LHCN-M2 (cell line): ENCODE results near the gene COL9A3. TPM values are rescaled to one million over a fixed set of nuclear protein-coding genes. Genes with fewer than 3 reads are reported as not detected.

Source experiments
- DNase-seq: peaks from one replicate; pipeline ENCODE4 v3.0.0-alpha.2; 2012; ENCODE audit warnings: low read depth
- total RNA-seq: library from RNA; depleted of rRNA; stranded (reverse); fragments of >200 nt; gene quantifications from 2 replicates; pipeline ENCODE4 v1.2.3, GENCODE V29; 2014

COL9A3 gene
- total RNA-seq, 1 experiment from 2014 or later: not detected

DNA sequence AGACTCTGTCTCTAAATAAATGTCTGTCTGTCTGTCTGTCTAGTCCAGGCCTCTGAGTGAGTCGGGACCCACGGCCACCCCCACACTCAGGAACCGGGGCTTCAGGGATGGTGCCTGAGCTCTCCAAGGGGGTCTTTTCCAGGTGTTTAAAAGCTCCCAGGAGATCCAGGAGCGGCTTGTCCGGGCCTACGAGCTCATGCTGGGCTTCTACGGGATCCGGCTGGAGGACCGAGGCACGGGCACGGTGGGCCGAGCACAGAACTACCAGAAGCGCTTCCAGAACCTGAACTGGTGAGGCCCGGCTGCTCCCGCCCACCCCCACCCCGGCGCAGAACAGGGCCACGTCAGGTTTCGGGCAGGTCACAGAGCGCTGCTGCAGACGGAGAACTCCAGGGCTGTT, 5.5 kb upstream of the COL9A3 start:
- no peak for DNase-seq

GRCh38 chr20:62811720-62812119, 5.1 kb upstream of the COL9A3 start:
- DNase-seq: no peak

GRCh38 chr20:62812181-62812906, 4.5 kb upstream of the COL9A3 start:
- DNase-seq: no peak

GRCh38 chr20:62812907-62813200, 4.0 kb upstream of the COL9A3 start:
- DNase-seq: no peak

DNA sequence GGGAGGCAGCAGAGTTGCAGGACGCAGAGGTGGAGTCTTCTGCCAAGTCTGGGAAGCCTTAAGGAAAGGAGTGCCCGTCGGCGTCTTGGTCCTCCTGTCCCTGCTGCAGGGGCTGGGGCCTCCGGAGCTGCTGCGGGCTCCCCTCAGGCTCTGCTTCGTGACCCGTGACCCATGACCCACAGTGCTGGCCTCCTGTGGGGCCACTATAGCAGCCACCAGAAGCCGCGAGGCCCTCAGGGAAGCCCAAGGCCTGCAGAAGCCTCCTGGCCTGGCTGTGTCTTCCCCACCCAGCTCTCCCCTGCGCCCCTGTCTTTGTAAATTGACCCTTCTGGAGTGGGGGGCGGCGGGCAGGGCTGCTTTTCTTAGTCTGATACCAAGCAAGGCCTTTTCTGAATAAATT, 3.3 kb upstream of the COL9A3 start:
- DNase-seq: no peak

DNA sequence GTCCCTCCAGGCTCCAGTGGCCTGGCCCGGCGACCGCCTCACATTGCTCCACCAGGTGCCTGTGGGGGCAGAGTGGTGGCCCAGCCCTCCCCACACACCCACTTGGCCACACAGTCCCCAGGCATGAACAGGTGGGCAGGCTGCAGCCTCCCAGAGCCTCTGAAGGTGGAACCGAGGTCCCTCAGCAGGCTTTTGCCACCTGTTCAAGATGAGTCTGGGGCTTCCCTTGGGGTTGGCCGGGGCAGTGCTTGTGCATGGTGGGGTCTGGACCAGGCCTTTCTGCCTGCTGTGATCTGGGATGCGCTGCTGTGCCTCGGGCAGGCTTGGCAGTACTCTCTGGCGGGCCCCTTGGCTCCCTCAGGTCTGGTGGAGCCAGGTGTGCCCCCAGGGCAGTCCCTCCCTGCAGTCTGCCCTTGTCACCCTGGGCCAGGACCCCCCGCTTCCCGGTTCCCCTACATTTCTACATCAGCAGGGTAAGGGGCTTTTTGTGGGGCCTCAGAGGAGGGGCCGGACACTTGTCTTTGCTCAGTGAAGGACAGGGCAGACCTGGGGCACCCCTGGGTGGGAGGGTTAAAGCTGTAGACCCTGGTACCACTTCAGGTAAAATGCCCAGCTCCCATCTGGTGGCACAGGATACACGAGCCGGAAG, 2.7 kb upstream of the COL9A3 start:
- DNase-seq: no peak

GRCh38 chr20:62814709-62815065, 2.2 kb upstream of the COL9A3 start:
- no peak for DNase-seq

DNA sequence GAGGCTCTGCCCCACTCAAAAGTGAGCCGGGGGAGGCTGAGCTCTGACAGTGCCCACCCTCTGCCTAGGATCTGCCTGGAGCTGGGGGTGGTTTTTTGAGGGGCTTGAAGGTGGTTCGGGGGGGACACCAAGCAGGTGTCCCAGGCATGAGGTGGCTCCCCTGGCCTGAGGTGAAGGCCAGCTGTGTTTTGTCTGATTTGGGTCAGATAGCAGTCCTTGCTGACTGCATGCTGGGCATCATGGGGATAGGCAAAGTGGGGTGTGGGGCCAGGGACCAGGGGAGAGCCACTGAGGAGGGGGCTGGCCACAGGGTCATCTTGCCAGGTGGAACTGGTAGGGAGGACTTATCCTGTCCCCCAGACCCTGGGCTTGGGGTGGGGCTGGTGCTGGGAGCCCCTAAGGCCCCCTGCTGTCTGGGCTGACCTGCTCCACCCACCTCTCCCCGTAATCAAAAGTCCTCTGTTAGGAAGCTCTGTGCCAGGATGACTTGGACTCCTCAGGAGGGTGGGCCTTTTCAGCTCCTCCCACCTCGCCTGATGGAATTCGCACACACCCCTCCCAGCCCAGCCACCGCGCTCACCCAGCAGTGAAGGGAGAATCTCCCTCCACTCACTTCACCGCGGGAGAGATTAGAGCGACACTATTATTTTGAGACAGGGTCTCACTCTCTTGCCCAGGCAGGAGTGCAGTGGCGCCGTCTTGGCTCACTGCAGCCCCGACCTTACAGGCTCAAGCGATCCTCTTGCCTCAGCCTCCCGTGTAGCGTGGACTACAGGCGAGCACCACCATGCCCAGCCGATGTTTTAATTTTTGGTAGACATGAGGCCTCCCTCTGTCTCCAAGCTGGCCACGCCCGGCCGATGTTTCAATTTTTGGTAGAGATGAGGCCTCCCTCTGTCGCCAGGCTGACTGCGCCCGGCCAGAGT, 1.5 kb upstream of the COL9A3 start:
- no peak for DNase-seq

DNA sequence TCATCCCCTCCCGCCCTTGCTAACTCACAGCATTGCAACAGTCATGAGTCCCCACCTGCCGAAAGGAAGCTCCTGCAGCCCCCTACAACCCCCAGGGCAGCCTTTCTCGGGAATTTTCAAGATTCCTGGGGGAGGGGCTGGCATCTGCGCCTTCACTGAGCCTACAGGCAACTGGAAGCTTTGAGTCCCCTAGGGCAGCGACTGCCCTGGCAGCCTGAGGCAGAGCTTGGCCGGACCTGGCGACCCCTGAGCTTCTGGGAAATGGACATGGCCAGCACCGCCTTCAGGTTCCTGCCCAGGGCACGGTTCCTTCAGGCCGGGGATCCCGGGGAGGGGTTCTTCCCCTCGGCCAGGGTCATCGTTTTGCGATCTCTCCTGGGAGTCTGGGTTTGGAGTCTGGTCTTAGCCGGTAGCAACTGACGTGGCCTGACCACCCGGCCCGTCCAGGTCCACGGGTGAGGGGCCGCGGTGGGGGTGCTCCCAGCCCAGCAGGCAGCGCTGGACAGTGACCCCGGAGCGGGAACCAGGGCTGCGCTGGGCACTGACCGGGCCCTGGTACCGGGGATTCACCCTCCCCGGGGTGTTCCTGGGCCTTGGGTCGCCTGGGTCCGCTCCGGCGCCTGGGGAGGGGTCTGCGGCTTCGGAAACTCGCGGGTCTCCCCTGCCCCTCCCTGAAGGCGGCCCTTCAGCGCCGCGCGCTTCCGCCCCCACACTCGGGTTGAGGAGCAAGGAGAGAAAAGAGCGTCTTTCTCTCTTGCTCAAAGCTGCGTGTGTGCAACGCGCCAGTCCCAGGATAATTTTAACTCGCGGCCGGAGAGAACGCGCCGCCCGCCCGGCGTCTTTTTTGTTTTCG, 593 bp upstream of the COL9A3 start:
- no peak for DNase-seq

- DNase-seq: no peak
Measured at GRCh38 chr20:62817975-62818591, 1.2 kb downstream of the COL9A3 start.

- DNase-seq: no peak
Measured at GRCh38 chr20:62818592-62819493, 2.0 kb downstream of the COL9A3 start.

DNA sequence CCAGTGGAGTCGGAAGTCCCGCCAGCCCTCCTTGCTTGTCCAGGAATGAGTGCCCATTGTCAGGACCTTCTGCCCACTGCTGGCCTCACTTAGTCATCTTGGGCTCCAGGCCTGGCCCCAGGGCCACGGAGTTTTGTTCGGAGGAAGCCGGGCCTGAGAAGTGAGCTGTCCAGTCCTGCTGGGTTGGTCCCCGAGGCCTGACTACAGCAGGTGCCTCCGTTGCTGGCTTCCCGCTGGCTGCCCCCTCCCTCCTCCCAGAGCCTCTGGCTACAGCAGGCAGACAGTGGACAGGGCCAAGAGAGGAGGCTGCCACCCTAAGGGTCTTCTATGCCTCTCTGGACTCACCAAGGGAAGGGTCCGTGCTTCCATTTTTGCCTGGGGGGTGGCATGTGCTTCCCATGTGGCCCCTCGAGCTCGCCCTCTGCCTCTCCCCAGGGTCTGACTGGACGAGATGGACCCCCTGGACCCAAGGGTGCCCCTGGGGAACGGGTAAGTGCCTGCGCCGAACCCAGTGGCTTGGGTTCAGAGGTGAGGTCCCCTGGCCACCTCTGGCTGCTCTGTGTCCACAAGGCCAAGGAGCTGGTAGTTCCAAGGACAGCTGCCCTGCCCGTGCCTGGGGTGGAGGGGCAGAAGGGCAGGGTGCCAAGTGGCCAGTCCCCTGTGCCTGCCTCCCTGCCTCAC, 2.8 kb downstream of the COL9A3 start:
- peak; percentile 40 for DNase-seq

GRCh38 chr20:62820208-62820961, 3.5 kb downstream of the COL9A3 start:
- no peak for DNase-seq

DNA sequence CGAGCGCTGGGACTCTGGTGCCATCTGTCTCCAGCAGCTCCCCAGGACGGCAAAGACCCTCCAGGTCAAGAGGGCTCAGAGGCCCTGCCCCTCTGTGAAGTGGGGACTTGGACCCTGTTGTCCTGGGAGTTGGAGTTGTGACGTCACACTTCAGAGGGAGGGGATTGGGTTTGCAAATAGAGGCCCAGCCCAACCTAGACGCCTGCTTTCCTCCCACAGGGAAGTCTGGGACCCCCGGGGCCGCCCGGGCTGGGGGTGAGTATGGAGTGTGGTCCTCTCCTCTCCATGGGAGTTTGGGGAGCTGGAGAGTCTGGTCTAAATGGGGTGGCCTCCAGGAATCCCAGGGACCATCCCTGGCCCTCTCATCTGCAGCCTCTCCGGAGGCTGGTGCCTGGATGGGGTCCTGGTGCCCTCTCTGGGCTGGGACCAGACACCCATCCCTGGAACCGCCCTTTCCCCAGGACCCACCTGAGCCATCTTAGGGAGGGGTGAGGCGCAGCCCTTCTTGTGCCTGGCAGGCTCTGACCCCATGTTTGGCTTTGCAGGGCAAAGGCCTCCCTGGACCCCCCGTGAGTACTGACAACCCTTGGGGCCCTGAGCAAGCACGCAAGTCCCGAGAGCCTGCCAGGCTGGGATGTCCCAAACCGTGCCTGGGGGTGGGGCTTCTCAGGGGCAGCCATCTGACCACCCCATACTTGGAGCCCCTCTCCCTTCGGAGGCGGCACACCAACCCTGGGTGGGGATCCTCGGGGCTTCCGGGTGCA, 4.3 kb downstream of the COL9A3 start:
- DNase-seq: no peak

DNA sequence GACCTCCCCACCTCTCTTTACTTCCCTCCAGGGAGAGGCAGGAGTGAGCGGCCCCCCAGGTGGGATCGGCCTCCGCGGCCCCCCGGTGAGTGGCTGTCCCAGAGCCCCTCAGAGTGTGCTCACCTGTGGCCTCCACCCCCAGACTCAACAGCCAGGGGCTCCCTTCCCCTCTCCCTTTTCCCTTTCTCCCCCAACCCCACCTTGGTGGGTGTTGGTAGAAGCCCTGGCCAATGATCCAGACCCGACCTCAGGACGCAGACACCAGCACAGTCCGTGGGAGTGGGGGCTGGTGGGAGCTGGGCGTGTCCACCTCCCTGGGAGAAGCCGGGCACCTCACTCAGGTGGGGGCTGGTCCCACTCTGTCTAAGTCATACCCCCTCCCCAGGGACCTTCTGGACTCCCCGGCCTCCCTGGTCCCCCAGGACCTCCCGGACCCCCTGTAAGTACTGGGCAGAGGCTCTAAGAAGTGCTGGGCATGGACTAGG, 4.9 kb downstream of the COL9A3 start:
- no peak for DNase-seq

DNA sequence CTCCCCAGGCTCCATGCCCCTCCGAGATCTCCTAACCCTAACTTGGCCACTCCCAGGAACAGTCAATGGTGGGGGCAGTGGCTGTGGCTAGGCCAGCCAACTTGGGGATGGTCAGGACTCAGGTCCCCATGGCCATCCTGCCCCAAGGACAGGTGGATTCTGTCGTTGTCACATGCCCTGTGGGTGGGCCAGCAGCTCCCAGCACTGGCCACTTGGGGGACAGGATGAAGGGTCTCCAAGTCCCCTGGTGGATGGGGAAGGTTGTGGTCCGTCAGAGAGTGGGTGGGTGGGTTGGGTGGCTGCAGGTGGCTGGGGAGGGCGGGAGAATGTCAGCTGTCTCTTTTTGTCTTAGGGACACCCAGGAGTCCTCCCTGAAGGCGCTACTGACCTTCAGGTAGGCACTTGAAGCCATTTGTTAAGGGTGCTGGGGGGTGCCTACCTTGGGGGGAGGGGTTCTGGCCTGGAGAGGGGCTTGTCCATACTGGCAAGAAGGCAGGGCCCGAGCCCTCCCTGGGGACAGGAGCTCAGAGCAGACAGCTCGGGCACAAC, 5.5 kb downstream of the COL9A3 start:
- DNase-seq: no peak

DNA sequence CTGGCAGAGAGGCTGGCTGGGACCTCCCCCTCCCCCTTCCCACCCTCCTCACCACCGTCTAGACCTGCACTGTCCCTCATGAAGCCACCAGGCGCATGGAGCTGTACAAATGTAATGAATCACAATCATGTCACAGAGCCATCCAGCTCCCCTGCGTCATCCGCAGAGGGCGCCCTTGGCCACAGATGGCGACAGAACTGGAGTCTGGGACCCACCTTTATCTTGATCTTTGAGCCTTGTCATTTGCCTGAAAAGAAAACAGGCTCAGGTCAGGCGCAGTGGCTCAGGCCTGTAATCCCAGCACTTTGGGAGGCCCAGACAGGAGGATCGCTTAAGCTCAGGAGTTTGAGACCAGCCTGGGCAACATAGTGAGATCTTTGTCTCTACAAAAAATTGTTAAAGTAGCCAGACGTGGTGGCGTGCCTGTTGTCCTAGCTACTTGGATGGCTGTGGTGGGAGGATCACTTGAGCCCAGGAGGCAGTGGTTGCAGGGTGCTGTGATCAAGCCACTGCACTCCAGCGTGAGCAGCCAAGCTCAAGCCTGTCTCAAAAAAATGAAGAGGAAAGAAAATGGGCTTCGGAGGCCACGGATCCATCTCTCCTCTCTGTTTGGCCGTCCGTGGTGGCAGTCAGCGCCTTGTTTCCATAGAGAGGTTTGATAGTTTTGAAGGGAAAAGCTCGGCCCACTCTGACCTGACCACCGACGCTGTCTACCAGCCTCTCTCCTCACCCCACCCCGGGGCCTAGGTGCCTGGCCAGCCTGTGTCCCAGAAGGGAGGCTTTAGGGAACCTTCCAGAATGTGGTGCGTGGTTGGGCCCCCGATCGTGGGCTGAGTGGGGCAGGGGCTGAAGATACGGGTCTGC, 6.2 kb downstream of the COL9A3 start:
- no peak for DNase-seq
